Activated naive CD4-positive, alpha-beta T cell treated with anti-CD3 and anti-CD28 coated beads, Interleukin-2, amount 10 ng/mL, durations not matched to agents 7 days and 5 days (primary cell): ENCODE measurements around the gene TMEM132D.

Source experiments
- CTCF ChIA-PET: fragments of 350-600 bp; sonication (Branson Sonifier 250); formaldehyde crosslinking; loops from one replicate; lab custom pipeline; 2021; ENCODE audit warnings: antibody characterized with exemption; lab: Charles Lee
- DNase-seq: peaks from one replicate; pipeline ENCODE4 v3.0.0-alpha.2; 2020
- H3K27ac Mint-ChIP-seq: one replicate; pipeline ENCODE4 v1.8.0; 2021; ENCODE audit warnings: mild to moderate bottlenecking, moderate library complexity, mixed read lengths
- H3K27me3 Mint-ChIP-seq: one replicate; pipeline ENCODE4 v1.8.0; 2021; ENCODE audit warnings: mild to moderate bottlenecking, mixed read lengths
- H3K36me3 Mint-ChIP-seq: one replicate; pipeline ENCODE4 v1.8.0; 2021; ENCODE audit warnings: mixed read lengths
- H3K4me1 Mint-ChIP-seq: one replicate; pipeline ENCODE4 v1.8.0; 2021; ENCODE audit warnings: mixed read lengths
- H3K4me3 Mint-ChIP-seq: one replicate; pipeline ENCODE4 v1.8.0; 2021; ENCODE audit warnings: mild to moderate bottlenecking, moderate library complexity, mixed read lengths
- H3K9me3 Mint-ChIP-seq: one replicate; pipeline ENCODE4 v1.8.0; 2021; ENCODE audit warnings: mixed read lengths

The TMEM132D gene

DNA sequence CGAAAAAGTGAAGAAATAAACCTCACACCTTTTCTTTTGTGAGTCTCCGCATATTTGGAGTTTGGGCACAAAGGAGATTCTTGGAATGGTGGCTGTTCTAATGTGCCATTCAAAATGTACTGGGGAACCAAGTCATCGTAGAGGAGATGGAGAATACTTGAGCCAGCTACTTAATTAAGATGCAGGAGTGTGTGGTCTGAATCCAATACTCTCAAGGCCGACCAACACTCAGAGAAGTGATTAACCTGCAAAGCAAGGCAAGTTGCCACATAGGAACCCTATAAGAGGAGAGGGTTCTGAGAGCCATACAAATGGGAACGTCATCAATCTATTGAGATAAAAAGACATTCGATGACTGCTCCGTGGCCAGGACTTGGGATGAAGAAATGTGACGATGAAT lies 603.8 kb downstream of the TMEM132D start:
- CTCF ChIA-PET: no interaction called here
- Mint-ChIP-seq H3K27ac (no peak overlapping the region), H3K9me3 (peaks cover 32% of the 10 kb centered on the region), H3K4me3 (no peak overlapping the region), H3K27me3 (no peaks in the 10 kb centered on the region), H3K4me1 (no peaks in the 10 kb centered on the region), H3K36me3 (no peaks in the 10 kb centered on the region)
- no peak for DNase-seq

- H3K27ac Mint-ChIP-seq: no peak overlapping the region
These were observed 604.9 kb downstream of the TMEM132D start for GRCh38 chr12:129298921-129299320.

DNA sequence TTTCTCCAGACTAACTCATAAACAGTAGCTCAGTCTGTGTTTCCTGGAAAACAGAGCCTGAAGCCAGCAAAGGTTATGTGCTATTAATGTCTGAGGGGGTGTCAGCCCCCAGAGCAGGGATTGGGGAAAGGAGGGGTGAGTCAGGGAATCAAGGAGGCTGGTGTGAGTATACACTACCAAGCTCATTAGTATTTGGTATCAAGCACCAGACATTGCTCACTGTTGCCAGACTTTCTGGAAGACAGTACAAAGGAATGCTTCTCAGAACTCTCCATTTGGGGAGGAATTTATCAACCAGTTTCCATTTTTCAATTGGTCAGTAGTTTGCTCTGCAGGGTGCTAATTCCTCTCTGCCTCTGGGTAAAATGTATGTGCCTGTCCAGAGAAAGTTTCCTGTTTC lies 607.2 kb downstream of the TMEM132D start:
- Mint-ChIP-seq H3K4me1 (no peaks in the 10 kb centered on the region), H3K4me3 (no peak overlapping the region), H3K27ac (no peak overlapping the region), H3K9me3 (peaks cover 28% of the 10 kb centered on the region), H3K36me3 (no peaks in the 10 kb centered on the region), H3K27me3 (no peaks in the 10 kb centered on the region)
- CTCF ChIA-PET: no interaction called here
- DNase-seq: no peak

More at GRCh38 chr12:129298921-129299320, 604.9 kb downstream of the TMEM132D start:
- no peak for DNase-seq
- Mint-ChIP-seq H3K27me3 (no peaks in the 10 kb centered on the region), H3K9me3 (peaks cover 27% of the 10 kb centered on the region), H3K4me3 (no peak overlapping the region), H3K36me3 (no peaks in the 10 kb centered on the region), H3K4me1 (no peaks in the 10 kb centered on the region)
- CTCF ChIA-PET: no interaction called here

- Mint-ChIP-seq H3K27ac (no peak overlapping the region), H3K4me1 (no peaks in the 10 kb centered on the region), H3K9me3 (peaks cover 20% of the 10 kb centered on the region), H3K27me3 (no peaks in the 10 kb centered on the region), H3K4me3 (no peak overlapping the region), H3K36me3 (no peaks in the 10 kb centered on the region)
- CTCF ChIA-PET: no interaction called here
- DNase-seq: no peak
These were observed 609.0 kb downstream of the TMEM132D start for GRCh38 chr12:129294868-129295267.

GRCh38 chr12:129279771-129280170 lies 624.1 kb downstream of the TMEM132D start:
- DNase-seq: no peak
- CTCF ChIA-PET: no interaction called here
- no peaks in the 10 kb centered on the region for H3K36me3 Mint-ChIP-seq
- H3K27ac Mint-ChIP-seq: no peak overlapping the region
- H3K4me1 Mint-ChIP-seq: no peaks in the 10 kb centered on the region
- H3K27me3 Mint-ChIP-seq: no peaks in the 10 kb centered on the region
- no peak overlapping the region for H3K4me3 Mint-ChIP-seq
- peaks cover 17% of the 10 kb centered on the region for H3K9me3 Mint-ChIP-seq

DNA sequence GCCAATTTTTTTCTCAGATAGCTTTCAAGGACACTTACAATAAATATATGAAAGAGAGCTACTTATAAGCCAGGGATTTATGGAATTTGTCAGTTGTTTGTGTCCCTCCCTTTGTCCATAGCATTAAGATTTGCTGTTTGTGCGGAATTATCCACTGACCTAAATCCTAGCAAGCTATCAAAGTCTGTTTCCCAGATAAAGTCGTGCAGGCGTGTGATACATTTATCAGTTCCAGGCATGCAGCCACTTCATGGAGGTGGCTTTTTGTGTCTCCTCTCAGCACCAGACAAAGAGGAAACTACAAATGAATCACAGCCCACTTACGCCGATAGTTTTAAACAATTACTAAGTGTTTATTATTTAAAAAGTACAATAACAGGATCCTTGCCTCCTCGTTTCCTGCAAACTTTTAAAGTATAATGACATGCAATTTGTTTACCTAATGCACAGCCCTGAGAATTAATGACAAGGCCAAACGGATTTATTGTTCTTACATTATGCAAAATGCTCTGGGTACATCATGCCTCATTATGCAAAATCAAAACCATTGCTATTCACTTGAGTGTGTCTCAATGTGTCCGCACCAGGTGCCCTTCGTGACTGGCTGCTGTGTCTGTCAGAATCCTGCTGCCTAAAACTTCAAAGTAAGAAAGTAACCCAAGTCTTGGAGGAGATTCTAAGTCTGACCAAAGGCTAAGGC lies 627.3 kb downstream of the TMEM132D start:
- CTCF ChIA-PET: no interaction called here
- Mint-ChIP-seq H3K27me3 (no peaks in the 10 kb centered on the region), H3K9me3 (peaks cover 11% of the 10 kb centered on the region), H3K36me3 (no peaks in the 10 kb centered on the region), H3K4me3 (no peak overlapping the region), H3K27ac (no peak overlapping the region), H3K4me1 (no peaks in the 10 kb centered on the region)
- no peak for DNase-seq

GRCh38 chr12:129269756-129270495 lies 633.9 kb downstream of the TMEM132D start:
- H3K4me3 Mint-ChIP-seq: no peak overlapping the region

GRCh38 chr12:129258781-129259318 lies 645.0 kb downstream of the TMEM132D start:
- CTCF ChIA-PET: no interaction called here
- H3K36me3 Mint-ChIP-seq: no peaks in the 10 kb centered on the region
- no peaks in the 10 kb centered on the region for H3K4me1 Mint-ChIP-seq
- no peak overlapping the region for H3K27ac Mint-ChIP-seq
- no peaks in the 10 kb centered on the region for H3K27me3 Mint-ChIP-seq
- no peak for DNase-seq
- no peak overlapping the region for H3K4me3 Mint-ChIP-seq
- H3K9me3 Mint-ChIP-seq: peaks cover 14% of the 10 kb centered on the region

More at GRCh38 chr12:129269756-129270495, 633.9 kb downstream of the TMEM132D start:
- CTCF ChIA-PET: no interaction called here
- H3K36me3 Mint-ChIP-seq: no peaks in the 10 kb centered on the region
- no peaks in the 10 kb centered on the region for H3K27me3 Mint-ChIP-seq
- H3K4me1 Mint-ChIP-seq: no peaks in the 10 kb centered on the region
- peaks cover 37% of the 10 kb centered on the region for H3K9me3 Mint-ChIP-seq
- DNase-seq: no peak
- no peak overlapping the region for H3K27ac Mint-ChIP-seq

- Mint-ChIP-seq H3K4me3 (no peak overlapping the region), H3K9me3 (peaks cover 13% of the 10 kb centered on the region), H3K4me1 (no peaks in the 10 kb centered on the region), H3K27me3 (no peaks in the 10 kb centered on the region), H3K27ac (no peak overlapping the region), H3K36me3 (no peaks in the 10 kb centered on the region)
- DNase-seq: no peak
- CTCF ChIA-PET: no interaction called here
These were observed 646.3 kb downstream of the TMEM132D start for GRCh38 chr12:129257524-129257923.

DNA sequence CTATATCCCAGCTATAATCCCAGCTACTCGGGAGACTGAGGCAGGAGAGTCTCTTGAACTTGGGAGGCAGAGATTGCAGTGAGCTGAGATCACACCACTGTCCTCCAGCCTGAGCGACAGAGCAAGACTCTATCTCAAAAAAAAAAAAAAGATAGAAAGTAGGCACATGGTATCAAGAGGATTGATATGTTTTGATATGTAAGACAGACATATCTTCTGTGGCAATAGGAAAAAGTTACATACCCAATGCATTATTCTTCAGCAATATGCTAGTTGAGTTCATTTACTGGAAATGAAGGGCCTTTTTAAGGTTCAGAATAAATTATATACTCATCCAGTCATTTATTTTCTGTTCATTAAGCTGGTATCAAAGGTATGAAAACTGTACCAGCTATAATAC lies 657.2 kb downstream of the TMEM132D start:
- peaks cover 38% of the 10 kb centered on the region for H3K9me3 Mint-ChIP-seq
- no peak for DNase-seq
- no peaks in the 10 kb centered on the region for H3K36me3 Mint-ChIP-seq
- no peak overlapping the region for H3K4me3 Mint-ChIP-seq
- no peak overlapping the region for H3K27ac Mint-ChIP-seq
- H3K4me1 Mint-ChIP-seq: no peaks in the 10 kb centered on the region
- CTCF ChIA-PET: no interaction called here
- H3K27me3 Mint-ChIP-seq: no peaks in the 10 kb centered on the region

DNA sequence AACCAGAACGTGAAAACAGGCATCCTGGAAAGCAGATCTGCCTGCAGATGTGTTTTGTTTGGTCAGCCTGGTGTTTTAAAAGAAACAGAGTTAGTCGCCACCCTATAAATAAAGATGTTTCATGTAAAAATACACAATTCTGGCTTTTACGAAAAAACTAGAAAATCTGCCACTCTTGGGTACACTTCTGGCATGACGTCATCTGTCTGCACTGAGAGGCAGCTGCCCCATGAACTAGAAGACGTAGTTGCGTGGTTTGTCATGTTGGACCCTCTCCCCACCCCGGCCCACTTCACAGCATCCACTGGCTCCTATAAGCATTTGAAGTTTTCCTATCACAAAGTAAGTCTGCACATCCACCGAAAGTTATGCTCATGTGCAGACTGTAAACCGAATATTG lies 658.1 kb downstream of the TMEM132D start:
- Mint-ChIP-seq H3K36me3 (no peaks in the 10 kb centered on the region), H3K27ac (no peak overlapping the region)
- CTCF ChIA-PET: no interaction called here

GRCh38 chr12:129241852-129242251 lies 662.0 kb downstream of the TMEM132D start:
- Mint-ChIP-seq H3K4me1 (no peaks in the 10 kb centered on the region), H3K27me3 (no peaks in the 10 kb centered on the region), H3K27ac (no peak overlapping the region), H3K4me3 (no peak overlapping the region), H3K9me3 (peaks cover 25% of the 10 kb centered on the region), H3K36me3 (no peaks in the 10 kb centered on the region)
- CTCF ChIA-PET: no interaction called here
- DNase-seq: no peak

More for the DNA sequence above, 658.1 kb downstream of the TMEM132D start:
- Mint-ChIP-seq H3K9me3 (peaks cover 39% of the 10 kb centered on the region), H3K4me3 (no peak overlapping the region), H3K4me1 (no peaks in the 10 kb centered on the region), H3K27me3 (no peaks in the 10 kb centered on the region)
- no peak for DNase-seq

DNA sequence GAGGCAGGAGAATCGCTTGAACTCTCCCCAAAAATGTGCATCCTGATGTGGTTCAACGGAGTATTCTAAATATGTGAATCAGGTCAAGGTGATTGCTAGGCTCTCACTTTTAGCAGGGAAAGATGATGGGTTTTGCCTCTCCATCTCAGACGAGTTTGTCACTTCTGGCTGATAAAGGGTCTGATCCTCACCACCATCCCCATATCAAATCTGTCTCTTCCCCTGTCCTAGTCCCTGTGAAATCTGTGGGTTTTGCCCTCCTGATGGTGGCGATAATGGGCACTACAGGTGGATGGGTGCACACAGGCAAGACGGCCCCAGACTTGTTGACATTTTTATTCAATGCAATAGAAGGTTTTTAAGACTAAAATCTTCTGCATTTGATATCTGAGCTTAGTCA lies 665.9 kb downstream of the TMEM132D start:
- Mint-ChIP-seq H3K36me3 (no peaks in the 10 kb centered on the region), H3K27me3 (no peaks in the 10 kb centered on the region), H3K4me1 (no peaks in the 10 kb centered on the region), H3K4me3 (no peak overlapping the region), H3K9me3 (peaks cover 12% of the 10 kb centered on the region), H3K27ac (no peak overlapping the region)
- no peak for DNase-seq
- CTCF ChIA-PET: no interaction called here

DNA sequence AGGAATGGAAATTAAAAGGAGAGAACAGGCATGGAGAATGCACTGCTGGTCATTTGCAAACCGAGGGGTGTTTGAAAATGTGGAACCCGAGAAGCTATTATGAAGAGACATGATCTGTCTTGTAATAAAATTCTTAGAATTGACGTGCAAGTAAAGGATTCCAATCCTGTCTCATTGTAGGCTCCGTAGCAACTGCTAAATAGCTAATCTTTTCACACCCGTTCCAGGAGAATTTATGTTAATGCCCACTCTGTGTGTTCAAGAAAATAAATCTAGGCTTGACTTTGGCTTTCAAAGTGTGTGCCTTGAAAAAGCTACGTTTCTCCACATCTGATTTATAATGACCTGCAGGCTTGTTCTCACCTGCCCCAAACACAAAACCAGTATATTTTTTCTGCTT lies 669.6 kb downstream of the TMEM132D start:
- Mint-ChIP-seq H3K27me3 (no peaks in the 10 kb centered on the region), H3K36me3 (no peaks in the 10 kb centered on the region), H3K4me1 (no peaks in the 10 kb centered on the region), H3K4me3 (no peak overlapping the region), H3K27ac (no peak overlapping the region), H3K9me3 (peaks cover 8% of the 10 kb centered on the region)
- CTCF ChIA-PET: no interaction called here
- DNase-seq: no peak

DNA sequence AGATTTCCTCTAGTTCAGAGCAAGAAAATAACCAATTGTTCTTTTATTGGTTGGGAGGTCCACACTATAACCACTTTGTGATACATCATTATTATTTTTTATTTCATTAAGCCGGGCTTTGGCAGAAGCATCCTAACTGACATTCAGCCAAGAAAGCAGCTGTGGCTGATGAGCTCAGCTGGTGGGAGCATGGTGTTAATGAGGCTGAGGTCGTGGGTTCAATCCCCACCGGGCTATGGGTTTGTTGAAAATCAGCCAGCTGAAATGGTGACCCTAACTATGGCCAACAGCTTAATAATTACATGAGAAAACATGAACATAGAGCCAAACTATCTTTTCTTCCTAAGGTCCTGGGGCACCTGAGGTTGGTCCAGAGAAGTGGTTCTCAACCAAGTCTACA lies 672.3 kb downstream of the TMEM132D start:
- Mint-ChIP-seq H3K27me3 (no peaks in the 10 kb centered on the region), H3K36me3 (no peaks in the 10 kb centered on the region), H3K4me3 (no peak overlapping the region), H3K27ac (no peak overlapping the region), H3K9me3 (peaks cover 9% of the 10 kb centered on the region), H3K4me1 (no peaks in the 10 kb centered on the region)
- CTCF ChIA-PET: no interaction called here
- DNase-seq: no peak
